GM18526 (cell line): ENCODE data around the gene ZNF282.

ENCODE experiments used
- POLR2A ChIP-seq: IDR thresholded peaks from 3 replicates; pipeline ENCODE4 v1.6.1; 2011; ENCODE audit not compliant: insufficient read length; ENCODE audit errors: extremely low read depth

ZNF282 gene

DNA sequence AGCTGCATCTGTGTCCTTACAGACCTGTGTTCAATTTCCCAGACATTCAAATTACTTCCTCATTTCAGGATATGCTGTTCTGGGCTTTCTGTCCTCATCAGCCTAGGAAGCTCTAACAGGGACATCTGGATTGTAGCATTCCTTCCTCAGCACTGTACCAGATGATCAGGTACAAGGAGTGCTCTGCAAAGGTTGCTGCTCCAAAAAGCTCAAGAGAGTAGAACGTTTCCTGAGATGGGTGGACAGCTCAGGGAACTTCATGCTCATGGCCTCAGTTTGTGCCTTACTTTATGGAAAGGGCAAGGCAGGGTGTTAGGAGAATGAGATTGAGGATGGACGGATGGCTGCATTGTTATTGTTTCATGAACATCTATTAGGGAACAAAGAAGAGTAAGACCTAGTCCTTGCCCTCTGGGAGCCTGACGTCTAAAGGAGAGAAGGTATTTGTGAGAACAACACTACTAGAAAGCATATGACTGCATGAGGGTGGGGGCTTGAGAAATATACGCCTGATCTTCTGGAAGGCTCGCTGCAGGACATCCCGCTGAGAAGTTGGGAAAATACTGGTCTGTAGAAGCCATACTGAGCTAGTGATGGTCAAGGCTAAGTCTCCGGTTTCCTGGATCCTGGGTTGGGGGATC lies 33.6 kb downstream of the ZNF282 start:
- TF ChIP-seq POLR2A, result no peak

DNA sequence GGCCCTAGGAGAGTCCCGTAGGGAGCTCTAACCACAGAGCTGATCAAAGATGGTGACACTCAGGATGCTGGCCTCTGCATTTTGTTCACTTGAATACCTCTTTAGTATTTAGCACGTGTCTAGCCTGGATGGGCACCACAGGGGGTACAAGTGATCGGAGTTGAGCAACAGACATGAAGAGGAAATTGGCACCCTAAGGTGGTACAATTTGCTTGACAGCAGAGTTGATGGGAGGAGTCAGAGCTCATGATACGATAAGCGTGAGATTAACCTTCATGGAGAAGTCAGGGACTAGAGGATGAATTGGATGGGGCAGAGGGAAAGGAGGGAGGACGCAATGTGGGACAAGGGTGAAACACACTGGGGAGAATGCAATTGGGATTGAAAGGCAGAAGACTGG lies 34.2 kb downstream of the ZNF282 start:
- TF ChIP-seq POLR2A, result no peak

DNA sequence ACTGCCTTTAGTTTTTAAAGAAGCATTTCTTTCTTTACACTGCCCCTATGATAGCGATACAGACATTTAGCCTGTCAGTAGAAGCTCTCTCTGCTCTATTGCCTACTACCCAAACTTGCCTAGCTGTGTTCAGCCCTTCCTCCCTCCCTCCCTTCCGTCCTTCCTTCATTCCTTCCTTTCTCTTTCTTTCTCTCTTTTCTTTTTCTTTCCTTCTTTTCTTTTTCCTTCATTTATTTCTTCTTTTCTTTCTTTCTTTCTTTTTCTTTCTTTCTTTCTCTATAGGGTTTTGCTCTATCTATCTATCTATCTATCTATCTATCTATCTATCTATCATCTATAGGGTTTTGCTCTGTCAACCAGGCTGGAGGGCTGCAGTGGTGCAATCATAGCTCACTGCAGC lies 37.0 kb downstream of the ZNF282 start:
- TF ChIP-seq POLR2A, result no peak

DNA sequence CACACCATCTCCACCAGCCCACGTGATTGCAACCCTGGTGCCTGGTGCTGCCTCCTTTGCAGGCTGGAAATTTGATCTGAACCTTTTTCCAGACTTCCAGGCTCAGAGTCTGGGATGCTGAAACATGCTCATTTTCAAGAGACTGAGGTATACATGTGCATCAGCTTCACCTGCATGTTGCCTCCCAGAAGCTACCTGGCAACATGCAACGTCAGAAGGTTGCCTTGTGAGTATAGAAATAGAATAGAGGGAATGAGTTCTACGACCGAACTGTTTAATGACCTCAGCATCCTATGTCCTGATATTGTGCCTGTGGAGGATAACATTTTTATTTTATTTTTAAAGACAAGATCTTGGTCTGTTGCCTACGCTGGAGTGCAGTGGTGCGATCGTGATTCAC lies 42.2 kb downstream of the ZNF282 start:
- no peak for TF ChIP-seq POLR2A

DNA sequence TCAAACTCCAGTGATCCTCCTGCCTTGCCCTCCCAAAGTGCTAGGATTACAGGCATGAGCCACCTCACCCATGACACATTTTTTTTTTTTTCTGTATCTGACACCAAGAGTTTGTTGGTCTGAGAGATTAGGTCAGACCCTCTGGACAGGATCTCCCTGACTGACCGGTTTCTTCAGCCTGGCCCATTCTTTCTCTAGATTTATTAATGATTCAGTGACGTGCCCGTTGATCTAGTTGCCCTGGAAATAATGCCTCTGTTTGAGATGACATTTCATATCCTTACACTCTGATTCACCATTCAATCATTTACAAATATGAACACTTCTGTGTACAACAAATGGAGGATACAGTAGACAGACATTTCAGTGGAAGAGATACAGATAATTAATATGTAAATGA lies 42.7 kb downstream of the ZNF282 start:
- no peak for TF ChIP-seq POLR2A

DNA sequence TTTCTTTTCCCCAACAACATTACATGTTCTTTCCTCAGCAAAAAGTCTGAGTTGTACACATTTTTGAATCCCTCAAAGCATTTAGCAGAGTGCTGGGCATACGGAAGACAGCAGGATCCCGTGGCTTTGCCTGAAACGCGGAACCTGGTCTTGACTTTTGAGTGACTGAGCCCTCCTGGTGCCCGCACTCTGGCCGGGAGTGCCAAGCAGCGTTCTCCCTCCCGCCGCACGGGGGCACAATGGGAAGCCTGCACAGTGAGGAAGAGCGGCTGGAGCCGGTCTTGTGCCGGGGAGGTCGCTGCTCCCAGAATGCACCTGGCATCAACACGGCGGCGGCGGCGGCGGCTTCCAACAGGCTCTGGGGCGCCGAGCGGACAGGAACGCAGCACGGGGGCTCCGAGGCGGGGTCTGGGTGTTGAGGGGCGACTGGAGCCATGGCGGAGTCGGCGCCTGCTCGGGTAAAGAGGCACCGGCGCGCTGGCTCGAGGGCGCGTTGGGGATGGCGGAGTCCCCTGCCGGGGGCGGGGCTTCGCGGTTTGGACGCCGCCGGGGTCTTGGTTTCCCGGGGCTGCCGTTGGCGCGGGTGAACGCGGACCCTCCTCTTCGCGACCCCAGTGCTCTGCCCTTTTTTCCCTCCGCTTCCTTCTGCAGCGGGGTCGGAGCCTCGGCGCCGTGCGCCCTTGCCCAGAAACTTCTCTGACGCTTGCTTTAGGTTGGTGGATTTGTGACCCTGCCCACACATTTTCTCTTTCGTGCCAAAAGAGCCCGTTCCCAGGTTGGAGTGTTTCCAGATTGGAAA lies 44.2 kb downstream of the ZNF282 start, which contains the start of gene ZNF212:
ZNF212 (plus strand) TSS at position 307 of the 799 bp plus-strand sequence; CDS start at position 435, 128 bp downstream.
- TF ChIP-seq POLR2A, result peak; percentile 49

DNA sequence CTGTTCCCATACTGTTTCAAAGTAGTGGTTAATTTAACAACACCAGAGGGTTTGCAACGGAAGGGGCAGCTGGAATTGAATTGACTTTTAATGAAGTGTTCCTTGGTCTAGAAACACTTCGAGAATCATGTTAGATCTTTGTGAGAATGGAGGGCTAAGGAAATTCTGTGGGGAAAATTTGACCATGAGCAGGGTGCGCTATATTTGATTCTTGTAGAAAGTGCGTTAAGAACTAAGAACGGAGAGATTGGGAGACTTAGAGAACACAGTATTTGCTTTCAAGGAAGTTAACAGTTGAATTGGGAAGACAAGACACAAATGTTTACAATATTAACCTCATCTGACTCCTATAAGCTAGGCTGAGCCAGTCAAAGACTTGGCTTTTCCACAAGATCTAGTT lies 45.3 kb downstream of the ZNF282 start:
- no peak for TF ChIP-seq POLR2A

DNA sequence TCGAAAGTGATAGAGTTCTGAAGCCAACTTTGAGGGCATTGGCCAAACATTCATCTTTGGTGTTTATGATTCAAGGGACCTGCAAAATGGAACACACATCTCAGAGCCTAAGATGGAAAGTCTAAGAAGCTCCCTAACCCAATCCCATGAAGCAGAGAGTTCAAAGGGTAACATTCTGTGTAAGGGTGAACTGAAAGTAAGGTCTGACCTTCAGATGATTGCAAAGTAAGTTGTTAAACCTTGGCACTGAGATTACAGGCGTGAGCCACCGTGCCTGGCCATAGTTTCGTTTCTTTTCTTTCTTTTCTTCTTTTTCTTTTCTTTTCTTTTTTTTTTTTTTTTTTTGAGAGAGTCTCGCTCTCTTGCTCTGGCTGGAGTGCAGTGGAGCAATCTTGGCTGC lies 46.4 kb downstream of the ZNF282 start:
- TF ChIP-seq POLR2A, result no peak

DNA sequence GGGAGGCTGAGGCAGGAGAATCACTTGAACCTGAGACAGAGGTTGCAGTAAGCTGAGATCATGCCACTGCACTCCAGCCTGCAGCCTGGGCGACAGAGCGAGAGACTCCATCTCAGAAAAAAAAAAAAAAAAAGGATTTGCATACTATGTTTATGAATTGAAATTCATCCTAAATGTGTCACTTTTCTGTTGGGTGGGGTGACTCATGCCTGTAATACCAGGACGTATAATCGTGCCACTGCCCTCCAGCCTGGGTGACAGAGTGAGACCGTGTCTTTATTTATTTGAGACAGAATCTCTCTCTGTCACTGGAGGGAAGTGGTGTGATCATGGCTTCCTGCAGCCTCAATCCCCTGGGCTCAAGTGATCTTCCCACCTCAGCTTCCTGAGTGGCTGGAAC lies 49.9 kb downstream of the ZNF282 start:
- no peak for TF ChIP-seq POLR2A

DNA sequence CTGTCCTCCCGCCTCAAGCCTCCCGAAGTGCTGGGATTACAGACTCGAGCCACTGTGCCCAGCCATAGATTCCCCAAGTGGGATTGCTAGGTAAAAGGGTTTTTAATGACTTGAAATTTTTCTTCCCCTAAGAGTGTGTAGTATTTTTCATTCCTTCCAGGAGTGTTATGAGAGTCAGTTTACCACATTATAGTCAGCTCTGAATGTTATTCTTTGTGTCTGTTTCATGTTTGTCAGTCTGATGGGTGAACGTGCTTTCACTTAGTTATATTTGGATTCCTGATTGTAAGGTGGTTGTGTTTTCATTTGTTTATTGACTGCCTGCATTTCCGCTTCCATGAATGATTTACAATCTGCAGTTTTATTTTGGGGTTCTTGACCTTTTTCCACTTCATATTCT lies 50.4 kb downstream of the ZNF282 start:
- no peak for TF ChIP-seq POLR2A

DNA sequence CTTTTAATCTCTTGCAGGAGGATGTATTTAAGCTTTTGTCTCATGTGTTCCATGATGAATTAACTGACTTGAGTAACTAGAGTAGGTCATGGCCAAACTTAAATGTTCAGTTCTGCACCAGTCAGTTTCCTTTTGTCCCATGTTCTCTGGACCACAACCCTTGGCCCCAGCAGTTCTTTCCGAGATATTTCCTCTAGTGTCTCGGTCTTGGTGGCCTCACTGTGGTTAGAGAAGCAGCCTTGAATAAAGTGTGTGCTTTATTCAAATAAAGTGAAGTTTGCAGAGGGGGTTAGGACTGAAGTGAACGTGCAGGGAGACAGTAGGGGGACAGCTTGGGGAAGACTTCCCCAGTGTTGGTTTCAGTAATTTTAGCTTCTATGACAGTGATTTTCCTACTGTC lies 53.4 kb downstream of the ZNF282 start:
- no peak for TF ChIP-seq POLR2A

DNA sequence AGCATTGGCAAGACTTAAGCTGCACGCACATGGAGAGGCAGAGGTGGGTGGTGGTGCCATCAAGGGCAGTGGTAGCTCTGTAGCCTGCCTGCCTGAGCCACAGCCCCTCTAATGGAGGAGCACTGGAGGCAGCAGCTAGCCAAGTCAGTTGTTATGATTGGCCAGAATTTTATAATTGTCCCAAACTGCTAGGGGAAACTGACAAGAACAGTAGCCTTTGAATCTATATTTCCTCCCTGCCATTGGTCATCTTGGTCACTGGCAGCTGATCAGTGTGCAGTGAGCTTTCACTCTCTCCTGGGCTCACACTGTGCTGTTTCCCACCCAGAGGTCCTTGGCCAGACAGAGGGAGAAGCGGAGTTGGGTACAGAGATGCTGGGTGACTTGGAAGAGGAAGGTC lies 57.0 kb downstream of the ZNF282 start:
- no peak for TF ChIP-seq POLR2A

DNA sequence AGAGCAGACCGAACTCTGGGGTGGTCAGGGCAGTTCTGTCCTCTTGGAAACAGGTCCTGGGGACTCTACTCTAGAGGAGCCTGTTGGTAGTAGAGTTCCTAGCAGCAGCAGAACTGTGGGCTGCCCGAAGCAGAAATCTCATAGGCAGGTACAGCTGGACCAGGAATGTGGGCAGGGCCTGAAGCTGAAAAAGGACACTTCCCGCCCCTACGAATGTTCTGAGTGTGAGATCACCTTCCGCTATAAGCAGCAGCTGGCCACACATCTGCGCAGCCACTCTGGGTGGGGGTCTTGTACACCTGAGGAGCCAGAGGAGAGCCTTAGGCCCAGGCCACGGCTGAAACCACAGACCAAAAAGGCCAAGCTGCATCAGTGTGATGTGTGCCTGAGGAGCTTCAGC lies 58.3 kb downstream of the ZNF282 start:
- TF ChIP-seq POLR2A, result no peak

DNA sequence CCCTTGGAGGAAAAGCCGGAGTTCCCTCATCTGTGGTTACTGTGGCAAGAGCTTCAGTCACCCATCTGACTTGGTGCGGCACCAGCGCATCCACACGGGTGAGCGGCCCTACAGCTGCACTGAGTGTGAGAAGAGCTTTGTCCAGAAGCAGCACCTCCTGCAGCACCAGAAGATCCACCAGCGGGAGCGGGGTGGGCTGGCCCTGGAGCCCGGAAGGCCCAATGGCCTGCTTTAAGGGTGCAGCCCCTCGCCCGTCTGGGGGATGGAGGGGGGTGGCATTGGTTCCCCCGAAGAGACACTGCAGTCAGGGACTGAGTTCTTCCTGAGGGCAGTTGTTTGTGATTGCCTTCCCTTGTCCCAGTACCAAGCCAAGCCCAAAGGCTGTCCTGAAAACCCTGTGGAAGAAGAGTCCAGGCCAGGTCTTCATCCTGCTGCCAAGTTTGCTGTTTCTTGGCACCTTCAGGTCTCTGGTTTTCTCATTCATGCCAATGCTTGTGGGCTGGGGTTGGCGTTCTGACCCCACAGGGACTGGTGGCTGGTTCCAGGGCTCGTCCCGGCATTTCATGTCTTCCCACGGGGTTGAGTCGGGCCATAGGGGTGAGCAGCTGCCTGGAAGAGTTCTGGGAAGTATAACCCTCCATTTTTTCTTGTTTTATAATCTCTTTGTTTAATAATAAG lies 59.0 kb downstream of the ZNF282 start:
- no peak for TF ChIP-seq POLR2A

DNA sequence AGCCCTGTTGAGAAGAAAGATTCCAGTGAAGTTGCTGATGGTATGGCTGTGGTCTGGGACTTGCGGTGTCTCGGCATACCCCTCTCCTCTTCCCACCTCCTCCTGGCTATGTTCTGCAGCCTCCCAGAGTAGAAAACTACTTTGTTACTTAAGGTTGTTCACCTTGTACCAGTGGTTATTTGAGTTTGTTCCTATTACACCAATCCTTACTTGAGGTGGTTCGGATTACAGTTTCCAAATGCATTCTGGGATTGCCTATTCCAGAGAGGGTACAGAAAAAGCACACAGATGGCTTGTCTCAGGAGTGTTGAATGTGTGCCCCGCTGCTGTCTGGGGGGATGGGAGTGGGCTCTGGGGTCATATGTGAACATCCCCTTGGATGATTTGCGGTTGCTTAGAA lies 59.8 kb downstream of the ZNF282 start:
- no peak for TF ChIP-seq POLR2A

DNA sequence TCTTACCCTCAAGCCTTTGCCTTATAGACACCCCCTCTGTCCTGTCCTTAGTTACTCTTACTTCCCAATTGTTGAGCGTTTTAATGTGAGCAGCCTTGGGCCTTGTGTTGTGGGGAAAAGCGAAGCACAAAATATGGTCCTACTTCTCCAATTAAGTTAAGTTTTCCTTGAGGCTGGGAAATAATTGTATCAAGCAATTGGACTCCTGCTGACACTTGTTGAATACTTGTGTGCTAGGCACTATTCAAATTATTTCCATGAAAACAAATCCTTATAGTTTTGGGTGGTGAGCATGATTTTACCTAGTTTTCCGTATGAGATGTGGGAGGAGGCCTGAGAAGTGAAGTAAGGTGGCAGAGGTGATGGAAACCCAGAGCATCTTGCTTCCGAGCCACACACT lies 61.2 kb downstream of the ZNF282 start:
- TF ChIP-seq POLR2A, result no peak
